HG03520 (cell line): Measurements from ENCODE around the gene MOB1A.
"Not testable (repeated sequence)": the region's sequence is repeated elsewhere in the genome, so short reads cannot be mapped to it uniquely, and the experiment has no call there.

Source experiments
- ATAC-seq: cut with Tn5 transposase; IDR thresholded peaks from one replicate; pipeline ENCODE4 v1.9.1; 2021; ENCODE audit warnings: mild to moderate bottlenecking, moderate library complexity; ENCODE audit not compliant: unreplicated experiment

The MOB1A gene

GRCh38 chr2:74178211-74179062 lies at the start of gene MOB1A:
TSS of gene MOB1A (minus strand) at chr2:74178879. CDS start at chr2:74178674, 205 bp downstream.
- ATAC-seq, result peak; percentile 81

GRCh38 chr2:74227646-74228045 lies 49.0 kb upstream of the MOB1A start:
- ATAC-seq, result no peak

GRCh38 chr2:74226648-74227213 lies 48.1 kb upstream of the MOB1A start:
- ATAC-seq, result no peak

- no peak for ATAC-seq
Observed at GRCh38 chr2:74225698-74226459, 47.2 kb upstream of the MOB1A start.

GRCh38 chr2:74223941-74224770 lies 45.5 kb upstream of the MOB1A start:
- ATAC-seq, result no peak

GRCh38 chr2:74222300-74222650 lies 43.6 kb upstream of the MOB1A start:
- no peak for ATAC-seq

GRCh38 chr2:74221604-74222299 lies 43.1 kb upstream of the MOB1A start:
- ATAC-seq, result no peak

- no peak for ATAC-seq
Observed at GRCh38 chr2:74221091-74221490, 42.4 kb upstream of the MOB1A start.

- ATAC-seq, result no peak
Observed at GRCh38 chr2:74219846-74220486, 41.3 kb upstream of the MOB1A start.

GRCh38 chr2:74216642-74217041 lies 38.0 kb upstream of the MOB1A start:
- ATAC-seq, result no peak

GRCh38 chr2:74215771-74216170 lies 37.1 kb upstream of the MOB1A start:
- not testable (repeated sequence) for ATAC-seq

GRCh38 chr2:74212702-74213410 lies 34.2 kb upstream of the MOB1A start:
- no peak for ATAC-seq

GRCh38 chr2:74206180-74206688 lies 27.6 kb upstream of the MOB1A start:
- ATAC-seq, result peak; percentile 76

GRCh38 chr2:74205596-74205995 lies 26.9 kb upstream of the MOB1A start:
- no peak for ATAC-seq

- no peak for ATAC-seq
Observed at GRCh38 chr2:74205113-74205512, 26.4 kb upstream of the MOB1A start.

- ATAC-seq, result no peak
Observed at GRCh38 chr2:74204436-74204835, 25.8 kb upstream of the MOB1A start.

- no peak for ATAC-seq
Observed at GRCh38 chr2:74201596-74201995, 22.9 kb upstream of the MOB1A start.

- no peak for ATAC-seq
Observed at GRCh38 chr2:74201196-74201595, 22.5 kb upstream of the MOB1A start.

GRCh38 chr2:74199871-74200305 lies 21.2 kb upstream of the MOB1A start:
- no peak for ATAC-seq
